HL-60 (cell line): ENCODE data around the gene PRCC.

ENCODE experiments used
- DNase-seq, 2 experiments: peaks; one replicate each; pipeline ENCODE4 v3.0.0-alpha.2; 2010 to 2020; ENCODE audit warnings: low read depth in 1 of 2, low spot score in 1 of 2
- H3K27ac ChIP-seq: fragments of 250-450 bp; sonication (Bioruptor Pico); replicated peaks from 2 replicates; pipeline ENCODE4 v1.5.1; 2020; ENCODE audit warnings: mild to moderate bottlenecking, moderate library complexity
- H3K27me3 ChIP-seq: fragments of 250-450 bp; sonication (Bioruptor Pico); 2 replicates; pipeline ENCODE4 v1.5.1; 2021; ENCODE audit warnings: mild to moderate bottlenecking, moderate library complexity; ENCODE audit not compliant: insufficient read depth, poor library complexity, severe bottlenecking
- H3K4me3 ChIP-seq: replicated peaks from 2 replicates; pipeline ENCODE4 v1.5.1; 2011; ENCODE audit warnings: mild to moderate bottlenecking, control low read depth, low read length; ENCODE audit not compliant: insufficient read depth
- CTCF ChIP-seq: IDR thresholded peaks from one replicate; pipeline ENCODE4 v1.5.1; 2011; ENCODE audit warnings: low read length, control low read depth, inconsistent platforms; ENCODE audit not compliant: insufficient read depth
- GABPA ChIP-seq: IDR thresholded peaks from 2 replicates; pipeline ENCODE4 v1.6.1; 2012; ENCODE audit warnings: low read depth
- POLR2AphosphoS5 ChIP-seq: IDR thresholded peaks from 2 replicates; pipeline ENCODE4 v1.6.1; 2012; ENCODE audit warnings: low read depth
- REST ChIP-seq: IDR thresholded peaks from 2 replicates; pipeline ENCODE4 v1.6.1; 2012; ENCODE audit warnings: low read depth; ENCODE audit not compliant: insufficient replicate concordance
- SPI1 ChIP-seq: IDR thresholded peaks from 2 replicates; pipeline ENCODE4 v1.6.1; 2012; ENCODE audit warnings: low read depth, mild to moderate bottlenecking, borderline replicate concordance

PRCC gene

GRCh38 chr1:156794506-156795373 is 27.4 kb downstream of the PRCC start:
- no peaks in the 10 kb centered on the region for H3K27me3 ChIP-seq
- H3K27ac ChIP-seq: no peak overlapping the region
- TF ChIP-seq CTCF (no peak), REST (no peak), POLR2AphosphoS5 (no peak), SPI1 (no peak)
- DNase-seq: no peak
- H3K4me3 ChIP-seq: no peak overlapping the region

GRCh38 chr1:156795374-156795733 is 28.0 kb downstream of the PRCC start:
- Histone ChIP-seq H3K4me3 (no peak overlapping the region), H3K27ac (no peak overlapping the region), H3K27me3 (no peaks in the 10 kb centered on the region)
- DNase-seq: no peak
- TF ChIP-seq SPI1 (no peak), POLR2AphosphoS5 (no peak), REST (no peak), GABPA (no peak), CTCF (no peak)

GRCh38 chr1:156795787-156796186 is 28.5 kb downstream of the PRCC start:
- Histone ChIP-seq H3K27ac (no peak overlapping the region), H3K4me3 (no peak overlapping the region), H3K27me3 (no peaks in the 10 kb centered on the region)
- TF ChIP-seq CTCF (no peak), REST (no peak), GABPA (no peak), POLR2AphosphoS5 (no peak), SPI1 (no peak)
- DNase-seq: no peak
